HCT116 (cell line): ENCODE results near the gene TFCP2.

Source experiments
- CEBPB ChIP-seq: IDR thresholded peaks from 2 replicates; pipeline ENCODE4 v1.6.1; 2012; ENCODE audit warnings: low read depth
- EZH2 ChIP-seq: fragments of 200-600 bp; sonication (generic); IDR thresholded peaks from 2 replicates; pipeline ENCODE4 v1.6.1; 2017; ENCODE audit warnings: antibody characterized with exemption, mixed run types
- EZH2phosphoT487 ChIP-seq: fragments of 200-600 bp; IDR thresholded peaks from 2 replicates; pipeline ENCODE4 v1.6.1; 2018; ENCODE audit warnings: antibody characterized with exemption, borderline replicate concordance
- JUND ChIP-seq: IDR thresholded peaks from 2 replicates; pipeline ENCODE4 v1.6.1; 2012
- POLR2AphosphoS5 ChIP-seq: IDR thresholded peaks from 2 replicates; pipeline ENCODE4 v1.6.1; 2011; ENCODE audit warnings: mild to moderate bottlenecking, low read depth, low read length, moderate library complexity
- RAD21 ChIP-seq: IDR thresholded peaks from 2 replicates; pipeline ENCODE4 v1.6.1; 2012; ENCODE audit warnings: low read depth, mild to moderate bottlenecking
- SIN3A ChIP-seq: IDR thresholded peaks from 2 replicates; pipeline ENCODE4 v1.6.1; 2012; ENCODE audit warnings: low read depth
- SP1 ChIP-seq: IDR thresholded peaks from 2 replicates; pipeline ENCODE4 v1.6.1; 2012; ENCODE audit warnings: low read depth
- ZNF274 ChIP-seq: fragments of 200-500 bp; sonication (Bioruptor generic); IDR thresholded peaks from 2 replicates; pipeline ENCODE4 v1.6.1; 2014; ENCODE audit warnings: mild to moderate bottlenecking, low read depth, low read length, inconsistent platforms
- TF ChIP-seq, protein P1 (sequence below), 3 experiments: fragments of 200-600 bp in 1 of 3; sonication (generic) in 1 of 3; IDR thresholded peaks in 2 of 3; conservative IDR thresholded peaks in 1 of 3; 2 replicates each; pipeline ENCODE4 v1.5.1; 2012 to 2017; ENCODE audit warnings: low read depth in 2 of 3, low read length in 2 of 3, antibody characterized with exemption in 1 of 3, borderline replicate concordance in 1 of 3, control low read depth in 1 of 3, mild to moderate bottlenecking in 1 of 3, mixed read lengths in 1 of 3, mixed run types in 1 of 3, moderate library complexity in 1 of 3; ENCODE audit not compliant: insufficient read depth in 1 of 3
- TF ChIP-seq, protein P2 (sequence below): IDR thresholded peaks from 2 replicates; pipeline ENCODE4 v1.6.1; 2012
- TF ChIP-seq, protein P3 (sequence below): IDR thresholded peaks from 2 replicates; pipeline ENCODE4 v1.6.1; 2012; ENCODE audit warnings: low read depth
- TF ChIP-seq, protein P4 (sequence below): IDR thresholded peaks from 2 replicates; pipeline ENCODE4 v1.6.1; 2012

DNA sequence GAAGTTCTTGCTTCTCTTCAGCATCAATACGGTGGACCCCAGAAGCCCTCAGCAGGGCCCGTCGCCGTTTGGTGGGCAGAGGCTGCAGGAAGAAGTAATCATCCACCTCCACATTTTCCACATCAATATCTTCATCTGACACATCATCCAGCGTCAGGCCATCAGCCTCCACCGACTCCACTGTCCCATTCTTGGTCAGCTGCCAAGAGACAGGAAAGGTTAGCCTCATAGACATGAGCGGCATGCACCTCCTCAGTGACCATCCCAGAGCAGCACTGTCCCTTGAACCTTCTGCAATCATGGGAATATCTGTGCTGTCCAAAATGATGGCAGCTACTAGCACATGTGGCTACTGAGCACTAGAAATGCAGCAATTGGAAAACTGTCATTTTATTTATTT lies 105.2 kb downstream of the TFCP2 start:
- TF ChIP-seq, protein P1, sequence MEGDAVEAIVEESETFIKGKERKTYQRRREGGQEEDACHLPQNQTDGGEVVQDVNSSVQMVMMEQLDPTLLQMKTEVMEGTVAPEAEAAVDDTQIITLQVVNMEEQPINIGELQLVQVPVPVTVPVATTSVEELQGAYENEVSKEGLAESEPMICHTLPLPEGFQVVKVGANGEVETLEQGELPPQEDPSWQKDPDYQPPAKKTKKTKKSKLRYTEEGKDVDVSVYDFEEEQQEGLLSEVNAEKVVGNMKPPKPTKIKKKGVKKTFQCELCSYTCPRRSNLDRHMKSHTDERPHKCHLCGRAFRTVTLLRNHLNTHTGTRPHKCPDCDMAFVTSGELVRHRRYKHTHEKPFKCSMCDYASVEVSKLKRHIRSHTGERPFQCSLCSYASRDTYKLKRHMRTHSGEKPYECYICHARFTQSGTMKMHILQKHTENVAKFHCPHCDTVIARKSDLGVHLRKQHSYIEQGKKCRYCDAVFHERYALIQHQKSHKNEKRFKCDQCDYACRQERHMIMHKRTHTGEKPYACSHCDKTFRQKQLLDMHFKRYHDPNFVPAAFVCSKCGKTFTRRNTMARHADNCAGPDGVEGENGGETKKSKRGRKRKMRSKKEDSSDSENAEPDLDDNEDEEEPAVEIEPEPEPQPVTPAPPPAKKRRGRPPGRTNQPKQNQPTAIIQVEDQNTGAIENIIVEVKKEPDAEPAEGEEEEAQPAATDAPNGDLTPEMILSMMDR (IDR thresholded peaks at IDR 0.05 in 2 of 3, conservative IDR thresholded peaks at IDR 0.05 in 1 of 3; ENCODE audit: borderline replicate concordance in 1 of 3, insufficient read depth in 1 of 3, low read depth in 2 of 3, low read length in 2 of 3): no peak
- TF ChIP-seq POLR2AphosphoS5: no peak
- TF ChIP-seq RAD21: no peak
- TF ChIP-seq SIN3A: no peak
- no peak for TF ChIP-seq EZH2phosphoT487
- TF ChIP-seq EZH2: no peak
- no peak for TF ChIP-seq JUND
- TF ChIP-seq, protein P2, sequence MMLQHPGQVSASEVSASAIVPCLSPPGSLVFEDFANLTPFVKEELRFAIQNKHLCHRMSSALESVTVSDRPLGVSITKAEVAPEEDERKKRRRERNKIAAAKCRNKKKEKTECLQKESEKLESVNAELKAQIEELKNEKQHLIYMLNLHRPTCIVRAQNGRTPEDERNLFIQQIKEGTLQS: no peak
- TF ChIP-seq CEBPB: no peak
- TF ChIP-seq, protein P3, sequence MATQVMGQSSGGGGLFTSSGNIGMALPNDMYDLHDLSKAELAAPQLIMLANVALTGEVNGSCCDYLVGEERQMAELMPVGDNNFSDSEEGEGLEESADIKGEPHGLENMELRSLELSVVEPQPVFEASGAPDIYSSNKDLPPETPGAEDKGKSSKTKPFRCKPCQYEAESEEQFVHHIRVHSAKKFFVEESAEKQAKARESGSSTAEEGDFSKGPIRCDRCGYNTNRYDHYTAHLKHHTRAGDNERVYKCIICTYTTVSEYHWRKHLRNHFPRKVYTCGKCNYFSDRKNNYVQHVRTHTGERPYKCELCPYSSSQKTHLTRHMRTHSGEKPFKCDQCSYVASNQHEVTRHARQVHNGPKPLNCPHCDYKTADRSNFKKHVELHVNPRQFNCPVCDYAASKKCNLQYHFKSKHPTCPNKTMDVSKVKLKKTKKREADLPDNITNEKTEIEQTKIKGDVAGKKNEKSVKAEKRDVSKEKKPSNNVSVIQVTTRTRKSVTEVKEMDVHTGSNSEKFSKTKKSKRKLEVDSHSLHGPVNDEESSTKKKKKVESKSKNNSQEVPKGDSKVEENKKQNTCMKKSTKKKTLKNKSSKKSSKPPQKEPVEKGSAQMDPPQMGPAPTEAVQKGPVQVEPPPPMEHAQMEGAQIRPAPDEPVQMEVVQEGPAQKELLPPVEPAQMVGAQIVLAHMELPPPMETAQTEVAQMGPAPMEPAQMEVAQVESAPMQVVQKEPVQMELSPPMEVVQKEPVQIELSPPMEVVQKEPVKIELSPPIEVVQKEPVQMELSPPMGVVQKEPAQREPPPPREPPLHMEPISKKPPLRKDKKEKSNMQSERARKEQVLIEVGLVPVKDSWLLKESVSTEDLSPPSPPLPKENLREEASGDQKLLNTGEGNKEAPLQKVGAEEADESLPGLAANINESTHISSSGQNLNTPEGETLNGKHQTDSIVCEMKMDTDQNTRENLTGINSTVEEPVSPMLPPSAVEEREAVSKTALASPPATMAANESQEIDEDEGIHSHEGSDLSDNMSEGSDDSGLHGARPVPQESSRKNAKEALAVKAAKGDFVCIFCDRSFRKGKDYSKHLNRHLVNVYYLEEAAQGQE: no peak
- TF ChIP-seq, protein P4, sequence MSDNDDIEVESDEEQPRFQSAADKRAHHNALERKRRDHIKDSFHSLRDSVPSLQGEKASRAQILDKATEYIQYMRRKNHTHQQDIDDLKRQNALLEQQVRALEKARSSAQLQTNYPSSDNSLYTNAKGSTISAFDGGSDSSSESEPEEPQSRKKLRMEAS: no peak
- TF ChIP-seq ZNF274: no peak
- TF ChIP-seq SP1: no peak
